Measurements from ENCODE around the gene AQP5. TPM values are rescaled to one million over a fixed set of nuclear protein-coding genes. Genes with fewer than 3 reads are reported as not detected.

The AQP5 gene
- total RNA-seq, 1 donor from 2014 or later = not detected

- Mint-ChIP-seq H3K4me3 (ENCODE audit: unreplicated experiment) (no peak overlapping the region), H3K27me3 (ENCODE audit: unreplicated experiment) (peaks cover 26% of the 10 kb centered on the region), H3K27ac (ENCODE audit: unreplicated experiment) (no peak overlapping the region), H3K36me3 (ENCODE audit: unreplicated experiment) (peaks cover 10% of the 10 kb centered on the region), H3K9me3 (ENCODE audit: unreplicated experiment) (peaks cover 14% of the 10 kb centered on the region), H3K4me1 (ENCODE audit: low read depth, unreplicated experiment) (peaks cover 3% of the 10 kb centered on the region)
- no peak for DNase-seq
- TF ChIP-seq CTCF (IDR thresholded peaks at IDR 0.05; ENCODE audit: partially characterized antibody, unreplicated experiment) = no peak
Observed at GRCh38 chr12:49962861-49963765, 1.4 kb downstream of the AQP5 start.

- Mint-ChIP-seq H3K27ac (ENCODE audit: unreplicated experiment) (no peak overlapping the region), H3K4me1 (ENCODE audit: low read depth, unreplicated experiment) (peaks cover 3% of the 10 kb centered on the region), H3K36me3 (ENCODE audit: unreplicated experiment) (peaks cover 10% of the 10 kb centered on the region), H3K9me3 (ENCODE audit: unreplicated experiment) (peaks cover 14% of the 10 kb centered on the region), H3K27me3 (ENCODE audit: unreplicated experiment) (peaks cover 17% of the 10 kb centered on the region), H3K4me3 (ENCODE audit: unreplicated experiment) (no peak overlapping the region)
- no peak for DNase-seq
- no peak for TF ChIP-seq CTCF (IDR thresholded peaks at IDR 0.05; ENCODE audit: partially characterized antibody, unreplicated experiment)
Observed at GRCh38 chr12:49963976-49964815, 2.5 kb downstream of the AQP5 start.

GRCh38 chr12:49964849-49965624 is 3.4 kb downstream of the AQP5 start:
- H3K4me3 Mint-ChIP-seq (ENCODE audit: unreplicated experiment) = no peak overlapping the region
- H3K36me3 Mint-ChIP-seq (ENCODE audit: unreplicated experiment) = peaks cover 10% of the 10 kb centered on the region
- DNase-seq = no peak
- no peak overlapping the region for H3K27ac Mint-ChIP-seq (ENCODE audit: unreplicated experiment)
- H3K4me1 Mint-ChIP-seq (ENCODE audit: low read depth, unreplicated experiment) = peaks cover 3% of the 10 kb centered on the region
- peaks cover 14% of the 10 kb centered on the region for H3K9me3 Mint-ChIP-seq (ENCODE audit: unreplicated experiment)
- TF ChIP-seq CTCF (IDR thresholded peaks at IDR 0.05; ENCODE audit: partially characterized antibody, unreplicated experiment) = no peak
- peaks cover 12% of the 10 kb centered on the region for H3K27me3 Mint-ChIP-seq (ENCODE audit: unreplicated experiment)

GRCh38 chr12:49965836-49966235 is 4.2 kb downstream of the AQP5 start:
- Mint-ChIP-seq H3K27ac (ENCODE audit: unreplicated experiment) (no peak overlapping the region), H3K36me3 (ENCODE audit: unreplicated experiment) (peaks cover 4% of the 10 kb centered on the region), H3K4me3 (ENCODE audit: unreplicated experiment) (no peak overlapping the region), H3K4me1 (ENCODE audit: low read depth, unreplicated experiment) (peaks cover 3% of the 10 kb centered on the region), H3K9me3 (ENCODE audit: unreplicated experiment) (peaks cover 9% of the 10 kb centered on the region), H3K27me3 (ENCODE audit: unreplicated experiment) (peaks cover 5% of the 10 kb centered on the region)
- no peak for DNase-seq
- TF ChIP-seq CTCF (IDR thresholded peaks at IDR 0.05; ENCODE audit: partially characterized antibody, unreplicated experiment) = no peak
